NK-92 treated with Interleukin-12 subunit alpha and Interleukin-12 subunit beta, amount 100 ng/mL, for 24 hours (cell line): ENCODE results near the gene ATG10.

Source experiments
- DNase-seq: peaks from one replicate; lab custom pipeline; 2025; lab: John Stamatoyannopoulos, UW

The ATG10 gene

DNA sequence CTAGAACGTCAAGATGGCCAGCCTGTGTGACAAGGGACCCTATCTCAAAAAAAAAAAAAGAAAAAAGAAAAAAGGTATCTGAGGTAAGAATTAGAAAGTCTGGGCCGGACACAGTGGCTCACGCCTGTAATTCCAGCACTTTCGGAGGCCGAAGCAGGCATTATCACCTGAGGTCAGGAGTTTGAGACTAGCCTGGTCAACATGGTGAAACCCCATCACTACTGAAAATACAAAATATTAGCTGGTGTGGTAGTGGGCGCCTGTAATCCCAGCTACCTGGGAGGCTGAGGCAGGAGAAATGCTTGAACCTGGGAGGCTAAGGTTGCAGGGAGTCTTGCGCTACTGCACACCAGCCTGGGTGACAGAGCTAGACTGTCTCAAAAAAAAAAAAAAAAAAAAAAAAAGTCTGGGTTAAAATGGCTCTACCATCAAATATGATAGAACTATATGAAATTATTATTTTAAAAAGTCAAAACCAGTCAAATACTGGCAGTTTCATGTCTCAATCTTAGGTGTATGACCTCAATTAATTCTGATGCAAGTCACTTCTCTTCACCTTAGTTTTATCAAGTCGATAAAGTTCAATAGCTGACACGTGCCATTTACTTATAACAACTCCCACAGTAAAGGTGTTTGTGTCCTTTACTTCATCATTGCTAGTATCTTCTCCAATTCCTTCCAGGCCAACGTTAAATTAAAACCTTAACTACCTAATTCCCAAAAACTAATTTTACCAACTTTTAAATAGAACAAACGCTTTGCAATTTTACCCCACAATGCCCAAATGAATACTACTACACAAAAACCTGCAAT, 305.2 kb downstream of the ATG10 start:
- DNase-seq = no peak

DNA sequence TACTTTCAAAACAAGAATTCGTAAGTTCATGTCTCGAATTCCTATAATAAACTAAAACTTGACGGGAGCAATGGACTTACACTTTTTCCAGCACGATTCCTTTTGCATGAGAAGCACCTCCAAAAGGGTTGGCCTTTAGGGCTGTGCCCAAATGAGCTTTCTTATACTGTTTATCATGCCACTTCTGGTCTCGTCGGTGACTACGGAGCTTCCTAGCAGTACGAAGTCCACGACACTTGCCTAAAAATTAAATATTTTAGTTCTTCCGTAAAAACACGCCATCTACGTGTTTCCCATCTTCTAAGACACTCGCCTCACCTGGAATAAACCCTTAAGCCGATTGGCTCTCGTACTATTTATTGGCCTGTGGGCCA, 305.8 kb downstream of the ATG10 start:
- no peak for DNase-seq

DNA sequence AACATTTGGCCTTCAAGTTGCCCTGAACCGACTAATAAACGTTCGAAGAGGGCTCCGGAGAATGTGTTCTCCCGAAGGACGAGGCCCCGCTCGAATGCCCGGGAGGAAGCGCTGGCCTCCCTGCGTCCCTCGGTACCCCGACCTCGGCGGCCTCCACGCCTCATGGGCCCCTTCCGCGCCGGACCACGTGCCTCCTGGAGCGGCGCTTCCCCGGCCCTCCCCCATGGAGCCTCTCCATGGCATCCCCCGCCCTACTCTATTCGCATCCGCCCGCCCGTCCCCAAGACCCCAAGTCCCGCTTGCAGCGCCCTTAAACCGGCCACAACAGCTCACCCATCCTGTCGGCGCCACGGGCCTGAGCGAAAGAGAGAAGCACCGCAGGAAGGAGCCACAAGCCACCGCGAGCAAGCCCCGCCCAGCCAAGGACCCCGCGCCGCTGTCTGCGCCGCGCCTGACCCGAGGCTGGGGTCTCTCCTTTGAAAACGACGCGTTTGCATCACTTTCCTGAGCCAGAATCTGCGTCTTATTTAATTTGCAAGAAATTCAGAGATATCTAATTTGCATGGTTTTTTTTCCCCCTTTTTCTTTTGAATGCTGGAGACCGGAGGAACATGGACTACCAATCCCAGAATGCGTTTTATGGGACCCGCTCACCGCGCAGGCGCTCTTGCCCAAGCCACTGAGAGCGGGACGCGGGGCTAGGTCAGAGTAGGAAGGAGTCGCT, 306.3 kb downstream of the ATG10 start, which contains the start of gene RPS23:
RPS23 (minus strand) TSS at position 368 of the 724 bp plus-strand sequence; CDS start at position 337, 31 bp downstream.
- peak; percentile 74 for DNase-seq

DNA sequence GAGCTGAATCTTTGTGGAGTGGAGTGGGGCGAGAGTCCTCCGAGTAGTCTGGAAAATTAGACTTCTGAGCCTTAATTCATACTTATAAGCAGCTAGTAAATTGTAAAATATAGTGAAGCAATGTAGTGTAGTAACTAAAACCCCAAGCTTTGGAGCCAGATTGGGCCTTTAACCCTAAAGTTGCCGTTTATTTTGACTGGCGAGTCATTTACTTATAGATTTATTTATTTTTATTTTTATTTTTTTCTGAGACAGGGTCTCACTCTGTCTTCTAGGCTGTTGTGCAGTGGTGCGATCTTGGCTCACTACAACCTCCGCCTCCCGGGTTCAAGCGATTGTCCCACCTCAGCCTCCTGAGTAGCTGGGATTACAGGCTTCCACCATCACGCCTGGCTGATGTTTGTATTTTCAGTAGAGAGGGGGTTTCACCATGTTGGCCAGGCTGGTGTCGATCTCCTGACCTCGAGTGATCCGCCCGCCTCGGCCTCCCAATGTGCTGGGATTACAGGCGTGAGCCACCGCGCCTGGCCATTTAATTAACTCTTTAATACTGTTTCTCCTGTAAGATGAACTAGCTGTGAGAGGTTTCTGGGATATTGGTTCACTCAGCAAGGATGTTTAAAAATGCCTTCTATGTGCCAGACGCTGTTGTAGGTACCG, 307.0 kb downstream of the ATG10 start:
- no peak for DNase-seq

DNA sequence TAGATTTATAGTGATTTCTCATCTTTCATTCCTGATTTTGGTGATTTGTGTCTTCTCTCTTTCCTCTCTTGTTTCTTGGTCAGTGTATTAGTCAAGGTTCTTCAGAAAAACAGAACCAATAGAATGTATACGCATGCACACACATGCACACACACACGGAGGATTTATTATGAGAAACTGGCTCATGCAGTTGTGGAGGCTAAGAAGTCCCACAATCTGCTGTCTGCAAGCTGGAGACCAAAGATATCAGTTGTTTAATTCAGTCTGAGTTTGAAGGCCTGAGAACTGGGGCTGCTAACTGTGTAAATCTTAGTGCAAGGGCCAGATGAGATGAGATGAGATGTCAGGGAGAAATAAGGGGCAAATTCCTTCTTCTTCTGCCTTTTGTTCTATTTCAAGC, 312.1 kb downstream of the ATG10 start:
- no peak for DNase-seq

DNA sequence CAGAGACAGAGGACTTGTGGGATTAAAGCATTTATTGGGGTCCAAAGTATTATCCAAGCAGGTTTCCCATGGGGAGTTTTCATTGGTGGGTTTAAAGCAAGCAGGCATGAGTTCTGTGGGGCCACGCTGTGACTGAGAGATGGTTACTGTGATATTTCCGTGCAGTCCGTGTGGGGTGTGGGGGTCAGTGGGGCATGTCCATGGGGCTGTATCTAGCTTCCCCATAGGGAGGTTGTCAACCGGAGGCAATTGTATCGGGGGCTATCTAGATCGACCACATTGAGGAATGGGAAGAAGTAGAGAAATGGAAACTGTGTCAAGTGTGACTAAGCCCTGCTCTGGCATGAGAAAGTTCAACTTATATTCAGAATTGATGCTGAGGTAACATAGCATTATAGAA, 313.4 kb downstream of the ATG10 start:
- DNase-seq = no peak

DNA sequence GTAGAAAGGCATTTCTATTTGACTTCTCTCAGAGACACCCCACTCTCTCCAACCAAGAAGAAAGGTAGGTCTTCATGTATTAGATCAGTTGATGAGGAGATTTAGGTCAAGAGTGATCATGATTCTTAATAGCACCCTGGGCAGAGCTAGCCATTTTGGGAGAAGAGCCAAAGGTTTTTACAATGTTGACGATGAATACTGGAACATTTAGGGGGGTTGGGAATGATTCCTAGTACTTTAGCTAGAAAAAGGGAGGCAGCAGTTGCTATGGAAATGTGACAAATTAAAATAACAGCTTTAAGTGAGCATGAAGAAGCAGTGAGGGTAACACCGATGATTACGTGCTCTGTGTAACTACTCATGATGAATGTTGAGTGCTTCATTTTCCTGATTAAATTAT, 315.8 kb downstream of the ATG10 start:
- DNase-seq = no peak

DNA sequence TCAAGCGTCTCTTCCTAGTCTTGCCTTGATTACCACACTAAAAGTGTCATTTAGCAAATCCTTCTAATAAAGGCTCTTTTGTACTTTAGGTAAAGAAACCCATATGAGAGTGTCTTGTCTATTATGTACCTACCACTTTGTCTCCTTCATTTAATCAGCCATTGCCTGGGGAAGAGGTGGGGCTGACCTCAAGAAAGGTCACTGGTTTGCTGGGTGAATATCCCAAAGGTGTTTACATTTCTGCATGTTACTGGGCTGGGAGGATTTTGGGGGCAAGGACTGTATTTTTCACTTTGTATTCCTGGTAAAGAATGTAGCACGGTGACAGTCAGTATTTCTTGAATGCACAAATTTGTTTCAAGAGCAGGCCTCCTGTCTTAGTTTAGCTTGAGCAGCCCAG, 318.2 kb downstream of the ATG10 start:
- DNase-seq = no peak

DNA sequence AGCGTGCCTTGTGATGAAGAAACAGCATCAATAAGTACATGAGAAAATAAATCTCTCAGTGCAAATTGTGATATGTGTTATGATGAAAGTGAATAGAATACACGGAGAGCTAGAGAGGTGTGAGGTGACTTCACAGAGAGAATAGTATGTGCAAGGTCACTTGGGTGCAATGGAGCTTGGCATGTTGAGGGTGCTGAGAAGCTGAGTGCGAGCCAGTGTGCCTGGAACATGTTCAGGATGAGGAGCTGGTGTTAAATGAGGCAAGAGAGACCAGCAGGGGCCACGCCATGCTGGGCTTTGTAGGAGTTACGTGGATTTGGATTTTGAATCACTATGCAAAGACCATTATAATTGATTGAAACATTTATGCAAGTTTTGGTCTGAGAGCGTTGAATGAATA, 319.1 kb downstream of the ATG10 start:
- no peak for DNase-seq

DNA sequence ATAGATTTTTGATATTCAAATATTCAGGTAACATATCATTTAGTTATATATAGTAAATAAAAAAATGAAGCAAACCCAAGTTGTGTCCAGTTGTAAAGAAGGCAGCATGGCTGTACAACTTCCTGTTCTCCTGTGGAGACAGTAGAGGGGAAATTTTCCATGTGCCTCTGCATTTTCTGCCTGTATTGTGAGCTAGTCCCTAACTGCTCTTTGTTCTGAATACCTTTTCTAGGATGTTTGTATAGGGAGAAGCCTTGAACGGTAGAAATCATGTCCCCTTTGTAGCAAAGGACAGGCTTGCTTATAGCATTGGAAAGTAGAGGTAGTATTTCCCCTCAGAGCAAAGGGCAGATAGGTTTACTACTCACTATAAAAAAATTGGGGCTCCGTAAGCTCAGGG, 319.6 kb downstream of the ATG10 start:
- DNase-seq = no peak

DNA sequence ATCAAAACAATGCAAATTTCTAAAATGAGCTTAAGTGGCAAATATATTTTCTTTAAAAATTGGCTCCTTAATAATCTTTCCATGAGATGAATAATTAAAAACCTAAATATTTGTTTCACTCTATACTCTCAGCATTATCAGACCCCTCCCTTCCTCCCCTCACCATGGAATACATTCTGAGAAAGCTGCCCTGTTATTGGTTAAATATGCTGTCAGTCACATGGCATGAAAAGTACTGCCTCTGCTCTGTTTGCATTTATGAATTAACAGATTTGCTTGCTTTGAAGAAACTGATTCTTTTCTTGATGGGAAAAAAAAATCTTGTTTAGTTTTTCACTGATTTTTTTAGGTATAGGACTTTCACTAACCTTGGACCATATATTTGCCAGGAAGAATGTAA, 323.3 kb downstream of the ATG10 start:
- DNase-seq = no peak

DNA sequence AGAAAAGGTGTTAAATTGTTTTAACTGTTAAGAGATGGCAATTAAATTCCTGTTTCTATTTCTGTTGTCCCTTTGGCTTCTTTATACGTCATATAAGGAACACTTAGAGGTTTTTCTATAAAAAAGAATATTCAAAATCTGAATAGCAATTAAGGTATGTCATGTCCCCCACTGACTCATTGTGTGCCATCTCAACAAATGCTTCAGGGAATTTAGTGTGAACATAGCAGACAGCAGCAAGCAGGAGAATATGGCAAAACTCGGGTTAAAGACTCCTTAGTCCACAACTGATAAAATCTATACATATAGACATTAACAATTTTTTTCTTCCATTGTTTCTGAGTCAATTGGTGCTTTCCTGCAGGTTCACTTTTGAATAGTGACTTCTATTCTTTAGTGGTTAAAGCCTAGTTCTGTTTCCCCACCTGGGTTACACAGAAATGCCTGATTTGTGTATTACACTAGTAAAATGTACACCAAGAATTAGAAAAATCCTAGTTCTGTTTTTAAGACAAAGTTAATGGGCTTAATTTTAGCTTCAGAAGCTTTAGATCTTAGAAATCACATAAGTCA, 324.2 kb downstream of the ATG10 start:
- DNase-seq = no peak

DNA sequence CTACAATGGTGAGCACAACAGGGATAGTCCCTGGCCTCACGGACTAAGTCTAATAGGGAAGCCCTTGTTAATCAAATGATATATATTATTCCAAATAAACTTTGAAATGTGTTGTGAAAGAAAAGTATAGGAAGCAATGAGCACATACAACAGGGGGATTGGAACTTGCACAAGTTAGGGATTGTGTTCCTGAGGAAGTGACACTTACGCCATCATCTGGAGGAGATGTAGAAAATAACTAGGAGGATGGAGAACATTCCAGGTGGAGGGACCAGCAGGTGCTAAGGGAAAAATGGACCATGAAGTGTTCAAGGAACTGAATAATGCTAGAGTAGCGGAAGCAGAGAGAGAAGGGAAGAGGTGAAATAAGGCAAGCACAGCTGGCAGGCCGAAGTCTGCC, 325.1 kb downstream of the ATG10 start:
- DNase-seq = no peak

DNA sequence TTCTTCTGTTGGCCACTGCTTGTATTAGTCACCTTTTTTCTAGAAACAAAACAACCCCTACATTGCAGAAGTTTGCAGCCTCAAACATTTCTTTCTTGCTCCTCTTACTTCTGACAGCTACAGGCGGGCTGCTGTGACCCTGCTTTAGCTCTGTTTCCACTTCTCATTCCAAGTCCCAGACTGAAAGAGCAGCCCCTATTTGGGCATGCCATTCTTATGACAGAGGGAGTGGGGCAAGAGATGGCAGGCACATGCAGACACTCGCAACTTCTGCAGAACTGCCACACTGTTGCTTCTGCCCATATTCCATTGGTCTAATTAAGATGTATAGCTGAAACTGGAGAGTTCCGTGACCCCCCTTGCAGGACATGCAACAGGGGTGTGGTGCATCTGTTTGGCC, 325.9 kb downstream of the ATG10 start:
- DNase-seq = no peak

DNA sequence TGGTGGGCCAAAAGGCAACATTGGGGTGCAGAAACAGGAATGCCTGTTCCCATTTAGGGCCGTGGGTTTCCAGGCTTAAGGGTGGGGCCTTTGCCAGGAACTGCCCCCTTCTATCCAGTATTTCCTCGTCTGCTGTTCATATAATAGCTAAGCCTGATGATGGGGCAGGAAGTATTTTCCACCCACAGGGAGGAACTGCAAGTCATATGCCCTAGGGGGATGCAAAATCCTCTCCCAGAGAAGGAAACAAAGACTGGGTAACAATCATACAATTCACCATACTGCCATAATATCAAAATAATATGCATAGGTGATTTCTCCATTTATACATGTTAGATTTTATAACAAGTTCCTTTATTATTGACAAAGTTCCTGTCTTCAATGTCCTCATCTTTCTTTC, 326.8 kb downstream of the ATG10 start:
- no peak for DNase-seq

DNA sequence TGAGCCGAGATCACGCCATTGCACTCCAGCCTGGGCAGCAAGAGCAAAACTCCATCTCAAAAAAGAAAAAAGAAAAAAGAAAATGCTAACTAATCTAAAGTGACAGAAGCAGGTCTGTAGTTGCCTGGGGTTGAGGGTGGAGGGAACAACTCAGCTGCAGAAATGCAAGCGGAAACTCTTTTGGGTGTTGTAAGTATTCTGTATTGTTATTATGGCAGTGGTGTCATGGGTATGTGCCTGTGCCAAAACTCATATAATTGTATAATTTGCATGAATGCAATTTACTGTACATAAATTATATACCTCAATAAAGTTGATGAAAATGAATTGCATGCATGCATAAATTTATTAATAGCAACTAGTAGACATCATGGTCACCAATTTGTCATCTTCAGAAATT, 329.4 kb downstream of the ATG10 start:
- DNase-seq = no peak
